IMR-90 (cell line): Measurements from ENCODE around the gene KRTAP19-6. TPM values are rescaled to one million over a fixed set of nuclear protein-coding genes. Genes with fewer than 3 reads are reported as not detected.

Source experiments
- ATAC-seq: fragments of 200-7000 bp; cut with Tn5 transposase; 2 replicates; pipeline ENCODE4 v1.9.1; 2020; ENCODE audit warnings: low read depth, mild to moderate bottlenecking, moderate library complexity
- BruUV-seq: library from RNA; stranded (reverse); fragments of 400-500 nt; replicated peaks from 2 replicates; lab custom pipeline; 2021; lab: Mats Ljungman, UMichigan
- CTCF ChIA-PET: fragments of 300-600 bp; formaldehyde crosslinking; extraction: SDS; loops from one replicate; lab custom pipeline; 2021; ENCODE audit warnings: antibody characterized with exemption; lab: Yijun Ruan, JAX
- POLR2A ChIA-PET: fragments of 300-600 bp; sonication (Branson Sonifier 250); formaldehyde crosslinking; loops from one replicate; lab custom pipeline; 2022; ENCODE audit warnings: antibody characterized with exemption; ENCODE audit not compliant: unreplicated experiment; lab: Charles Lee
- DNase-seq: peaks from one replicate; pipeline ENCODE4 v3.0.0; 2013
- H2AFZ ChIP-seq: replicated peaks from 2 replicates; pipeline ENCODE3; 2013; ENCODE audit warnings: low read length, mild to moderate bottlenecking; ENCODE audit not compliant: poor library complexity
- H2AK5ac ChIP-seq: 2 replicates; pipeline ENCODE4 v1.6.1; 2013; ENCODE audit warnings: low read depth, low read length, inconsistent platforms
- H2AK9ac ChIP-seq: replicated peaks from 2 replicates; pipeline ENCODE3; 2013; ENCODE audit warnings: mild to moderate bottlenecking, low read depth, low read length, moderate library complexity; ENCODE audit not compliant: poor library complexity
- H2BK120ac ChIP-seq: 2 replicates; pipeline ENCODE4 v1.6.1; 2013; ENCODE audit warnings: low read depth, low read length, inconsistent platforms
- H2BK15ac ChIP-seq: 3 replicates; pipeline ENCODE4 v1.6.1; 2013; ENCODE audit warnings: low read depth, low read length, inconsistent platforms
- H2BK20ac ChIP-seq: 2 replicates; pipeline ENCODE4 v1.6.1; 2013; ENCODE audit warnings: low read depth, mild to moderate bottlenecking, inconsistent platforms, low read length, moderate library complexity
- H2BK5ac ChIP-seq: 2 replicates; pipeline ENCODE4 v1.6.1; 2013; ENCODE audit warnings: mild to moderate bottlenecking, low read depth, low read length, inconsistent platforms; ENCODE audit not compliant: poor library complexity, severe bottlenecking
- H3K14ac ChIP-seq: replicated peaks from 2 replicates; pipeline ENCODE4 v1.6.1; 2013; ENCODE audit warnings: low read depth, low read length, inconsistent platforms
- H3K18ac ChIP-seq: 2 replicates; pipeline ENCODE4 v1.6.1; 2013; ENCODE audit warnings: low read depth, low read length, control low read depth
- H3K23ac ChIP-seq: 2 replicates; pipeline ENCODE4 v1.6.1; 2013; ENCODE audit warnings: low read depth, low read length, inconsistent platforms
- H3K27ac ChIP-seq: 2 replicates; pipeline ENCODE4 v1.5.1; 2013; ENCODE audit warnings: mild to moderate bottlenecking, control low read depth, low read length; ENCODE audit not compliant: insufficient read depth
- H3K27me3 ChIP-seq: 2 replicates; pipeline ENCODE4 v1.6.1; 2013; ENCODE audit warnings: low read length; ENCODE audit not compliant: control insufficient read depth, insufficient read depth
- H3K36me3 ChIP-seq: 2 replicates; pipeline ENCODE4 v1.6.1; 2013; ENCODE audit warnings: low read length, mixed read lengths; ENCODE audit not compliant: control insufficient read depth, insufficient read depth
- H3K4ac ChIP-seq: 2 replicates; pipeline ENCODE4 v1.6.1; 2013; ENCODE audit warnings: low read depth, low read length, inconsistent platforms
- H3K4me1 ChIP-seq: 2 replicates; pipeline ENCODE4 v1.6.1; 2013; ENCODE audit warnings: low read length, mixed read lengths; ENCODE audit not compliant: control insufficient read depth, insufficient read depth
- H3K4me2 ChIP-seq: 2 replicates; pipeline ENCODE4 v1.6.1; 2013; ENCODE audit warnings: low read depth, mild to moderate bottlenecking, control low read depth, low read length, moderate library complexity
- H3K4me3 ChIP-seq: 2 replicates; pipeline ENCODE4 v1.5.1; 2013; ENCODE audit warnings: low read depth, mild to moderate bottlenecking, control low read depth, low read length, moderate library complexity; ENCODE audit not compliant: insufficient read depth
- H3K56ac ChIP-seq: 2 replicates; pipeline ENCODE4 v1.6.1; 2013; ENCODE audit warnings: low read length, inconsistent platforms; ENCODE audit not compliant: insufficient read depth; ENCODE audit errors: extremely low read depth
- H3K79me1 ChIP-seq, 2 experiments: 2 replicates each; pipeline ENCODE4 v1.6.1; 2013; ENCODE audit warnings: low read length in 2 of 2, inconsistent platforms in 1 of 2, low read depth in 1 of 2
- H3K9ac ChIP-seq: 2 replicates; pipeline ENCODE4 v1.6.1; 2013; ENCODE audit warnings: low read depth, low read length, control low read depth
- H3K9me1 ChIP-seq: 2 replicates; pipeline ENCODE4 v1.6.1; 2013; ENCODE audit warnings: low read length, inconsistent platforms; ENCODE audit not compliant: insufficient read depth
- H3K9me3 ChIP-seq: 2 replicates; pipeline ENCODE4 v1.6.1; 2013; ENCODE audit warnings: low read length; ENCODE audit not compliant: control insufficient read depth, insufficient read depth
- H4K20me1 ChIP-seq: 2 replicates; pipeline ENCODE4 v1.6.1; 2013; ENCODE audit warnings: low read length, inconsistent platforms; ENCODE audit not compliant: insufficient read depth
- H4K5ac ChIP-seq: 2 replicates; pipeline ENCODE4 v1.6.1; 2013; ENCODE audit warnings: mild to moderate bottlenecking, low read depth, low read length, control low read depth
- H4K8ac ChIP-seq, 2 experiments: 2 replicates each; pipeline ENCODE4 v1.6.1; 2013; ENCODE audit warnings: low read depth in 2 of 2, low read length in 2 of 2, control low read depth in 1 of 2, inconsistent platforms in 1 of 2
- H4K91ac ChIP-seq: 2 replicates; pipeline ENCODE4 v1.6.1; 2013; ENCODE audit warnings: low read depth, low read length, inconsistent platforms; ENCODE audit not compliant: insufficient read depth
- MAFK ChIP-seq: IDR thresholded peaks from 2 replicates; pipeline ENCODE4 v1.6.1; 2012; ENCODE audit warnings: low read depth, low read length, improper control_type of control experiment
- WGBS, 2 experiments: methylation state at CpG; one replicate each; pipeline versions ENCODE4 v1.1.5 to v1.1.7; 2013; ENCODE audit warnings: missing lambda C conversion rate in 2 of 2; ENCODE audit not compliant: insufficient read length in 1 of 2; ENCODE audit errors: extremely low coverage in 2 of 2; 5-methylcytosine and 5-hydroxymethylcytosine counted together
- dilution Hi-C: fragments of 300-500 bp; cut with HindIII; formaldehyde crosslinking; loops from one replicate; pipeline ENCODE4 v1.14.3; 2018; ENCODE audit warnings: low sequenced_read_pairs; ENCODE audit not compliant: unreplicated experiment
- in situ Hi-C: fragments of 300-500 bp; cut with MboI; formaldehyde crosslinking; loops from 3 replicates; pipeline ENCODE4 v1.14.3; 2019; ENCODE audit warnings: low sequenced_read_pairs, inconsistent platforms, mixed read lengths
- intact Hi-C: fragments of 100-400 bp; cut with micrococcal nuclease; formaldehyde crosslinking; loops from 2 replicates; pipeline ENCODE4 v1.10.0; 2022
- polyA plus RNA-seq, 3 experiments: library from polyadenylated mRNA; depleted of rRNA; stranded (reverse); fragments of >200 nt; gene quantifications; 2 replicates each; pipeline ENCODE4 v1.2.3, GENCODE V29; 2012; ENCODE audit warnings: low replicate concordance in 1 of 3
- total RNA-seq: library from RNA; depleted of rRNA; stranded (reverse); fragments of >200 nt; gene quantifications from 2 replicates; pipeline ENCODE4 v1.2.3, GENCODE V29; 2012

KRTAP19-6 gene
- total and polyA plus RNA-seq, 2 of the 4 experiments (the other 2 are of a cell fraction) = not detected

DNA sequence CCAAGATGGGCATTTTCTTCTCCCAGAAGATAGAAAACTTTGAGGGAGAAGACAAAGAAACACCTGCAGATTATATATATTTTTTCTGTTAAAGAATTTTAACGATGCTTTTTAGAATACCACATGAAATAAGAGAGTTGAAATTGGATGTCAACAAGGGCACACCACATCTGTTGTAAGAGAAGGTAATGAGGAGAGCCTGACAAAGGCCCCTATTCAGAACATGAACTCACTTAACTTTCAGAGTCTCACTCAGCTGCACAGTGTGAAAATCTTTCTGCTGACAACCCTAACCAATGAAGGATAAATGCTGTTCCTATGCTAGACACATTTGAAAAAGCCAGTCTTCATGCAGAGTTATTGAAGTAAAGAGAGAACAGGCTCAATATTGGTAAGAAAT, 41.2 kb upstream of the KRTAP19-6 start:
- H3K4me2 ChIP-seq = no peak overlapping the region
- H3K23ac ChIP-seq = no peak overlapping the region
- no peak overlapping the region for H3K9ac ChIP-seq
- H2BK20ac ChIP-seq = no peak overlapping the region
- no peak overlapping the region for H2BK120ac ChIP-seq
- no peak overlapping the region for H3K27ac ChIP-seq
- no peak overlapping the region for H3K4ac ChIP-seq
- ChIA-PET CTCF (no interaction called here), POLR2A (no interaction called here)
- in situ Hi-C loops = no loop called here
- no peak overlapping the region for H2BK15ac ChIP-seq
- no peak for ATAC-seq
- H3K4me1 ChIP-seq = no peaks in the 10 kb centered on the region
- no peaks in the 10 kb centered on the region for H3K36me3 ChIP-seq
- no peak overlapping the region for H4K8ac ChIP-seq
- no peak overlapping the region for H3K14ac ChIP-seq
- H3K9me1 ChIP-seq = no peaks in the 10 kb centered on the region
- H2AK9ac ChIP-seq = no peak overlapping the region
- H4K5ac ChIP-seq = no peak overlapping the region
- no CpG with 5 or more reads among the region's 1 CpG for whole genome bisulfite sequencing, 2 experiments
- no peak overlapping the region for H2AFZ ChIP-seq
- BruUV-seq = no TSS peak
- DNase-seq = no peak
- H2AK5ac ChIP-seq = no peak overlapping the region
- no peak overlapping the region for H3K4me3 ChIP-seq
- dilution Hi-C loops = no loop called here
- H2BK5ac ChIP-seq = no peak overlapping the region
- no peak overlapping the region for H4K91ac ChIP-seq
- intact Hi-C loops = no loop called here
- TF ChIP-seq MAFK = no peak
- no peak overlapping the region for H3K18ac ChIP-seq
- peaks cover 6% of the 10 kb centered on the region for H3K9me3 ChIP-seq
- H3K56ac ChIP-seq = no peak overlapping the region
- no peaks in the 10 kb centered on the region for H4K20me1 ChIP-seq
- no peaks in the 10 kb centered on the region for H3K79me1 ChIP-seq
- H3K27me3 ChIP-seq = no peaks in the 10 kb centered on the region
